ENCODE data around the gene FOXP1. TPM values are rescaled to one million over a fixed set of nuclear protein-coding genes. Genes with fewer than 3 reads are reported as not detected.

Gene FOXP1
- total and polyA plus RNA-seq, 2 donors (not counting 1 experiment from before 2014, with no cell fraction given): 70.3 to 101 TPM

- Histone ChIP-seq H3K9me3 (ENCODE audit: control insufficient read depth, insufficient read depth, low read depth, low read length) (no peaks in the 10 kb centered on the region), H2AFZ (ENCODE audit: low read length) (no peak overlapping the region), H3K27me3 (ENCODE audit: control insufficient read depth, insufficient read depth, low read length) (no peaks in the 10 kb centered on the region), H3K4me2 (ENCODE audit: extremely low read depth, insufficient read depth, low read length) (no peak overlapping the region), H3K9ac (ENCODE audit: insufficient read depth, low read length) (no peak overlapping the region), H3K27ac (ENCODE audit: insufficient read depth, low read length) (no peak overlapping the region), H3K4me3 (replicated peaks in 1 of 4; ENCODE audit: control extremely low read depth in 1 of 4, insufficient read depth in 1 of 4, low read depth in 3 of 4, low read length in 4 of 4) (no peak overlapping the region), H3K79me2 (ENCODE audit: control insufficient read depth, insufficient read depth, low read length) (no peaks in the 10 kb centered on the region), H4K20me1 (ENCODE audit: control insufficient read depth, extremely low read depth, insufficient read depth, low read length) (no peaks in the 10 kb centered on the region), H3K36me3 (ENCODE audit: control insufficient read depth, insufficient read depth, low read length) (no peaks in the 10 kb centered on the region), H3K4me1 (ENCODE audit: control insufficient read depth, extremely low read depth, insufficient read depth, low read length) (peaks cover 5% of the 10 kb centered on the region)
- TF ChIP-seq EZH2 (IDR thresholded peaks at IDR 0.05; ENCODE audit: low read length, missing control alignments) (no peak), CTCF (conservative IDR thresholded peaks at IDR 0.05 in 1 of 2, IDR thresholded peaks at IDR 0.05 in 1 of 2; ENCODE audit: low read depth in 1 of 2, low read length in 2 of 2) (no peak)
- DNase-seq (ENCODE audit: low read depth in 2 of 2): no peak
Measured at GRCh38 chr3:71255498-71255897, 328.0 kb downstream of the FOXP1 start.

- TF ChIP-seq EZH2 (IDR thresholded peaks at IDR 0.05; ENCODE audit: low read length, missing control alignments) (no peak), CTCF (conservative IDR thresholded peaks at IDR 0.05 in 1 of 2, IDR thresholded peaks at IDR 0.05 in 1 of 2; ENCODE audit: low read depth in 1 of 2, low read length in 2 of 2) (no peak)
- peak; percentile 60 to 69 for DNase-seq (ENCODE audit: low read depth in 2 of 2)
- H3K27me3 ChIP-seq (ENCODE audit: control insufficient read depth, insufficient read depth, low read length): no peaks in the 10 kb centered on the region
- H3K4me2 ChIP-seq (ENCODE audit: extremely low read depth, insufficient read depth, low read length): no peak overlapping the region
- H3K9ac ChIP-seq (ENCODE audit: insufficient read depth, low read length): no peak overlapping the region
- H3K36me3 ChIP-seq (ENCODE audit: control insufficient read depth, insufficient read depth, low read length): no peaks in the 10 kb centered on the region
- no peak overlapping the region for H3K27ac ChIP-seq (ENCODE audit: insufficient read depth, low read length)
- no peaks in the 10 kb centered on the region for H4K20me1 ChIP-seq (ENCODE audit: control insufficient read depth, extremely low read depth, insufficient read depth, low read length)
- no peaks in the 10 kb centered on the region for H3K9me3 ChIP-seq (ENCODE audit: control insufficient read depth, insufficient read depth, low read depth, low read length)
- H3K4me3 ChIP-seq (replicated peaks in 1 of 4; ENCODE audit: control extremely low read depth in 1 of 4, insufficient read depth in 1 of 4, low read depth in 3 of 4, low read length in 4 of 4): no peak overlapping the region
- peaks cover 5% of the 10 kb centered on the region for H3K4me1 ChIP-seq (ENCODE audit: control insufficient read depth, extremely low read depth, insufficient read depth, low read length)
- no peak overlapping the region for H2AFZ ChIP-seq (ENCODE audit: low read length)
- no peaks in the 10 kb centered on the region for H3K79me2 ChIP-seq (ENCODE audit: control insufficient read depth, insufficient read depth, low read length)
Measured at GRCh38 chr3:71254281-71255057, 329.1 kb downstream of the FOXP1 start.

GRCh38 chr3:71253169-71253568 is 330.4 kb downstream of the FOXP1 start:
- Histone ChIP-seq H3K4me3 (replicated peaks in 1 of 4; ENCODE audit: control extremely low read depth in 1 of 4, insufficient read depth in 1 of 4, low read depth in 3 of 4, low read length in 4 of 4) (no peak overlapping the region), H3K27ac (ENCODE audit: insufficient read depth, low read length) (no peak overlapping the region), H3K4me1 (ENCODE audit: control insufficient read depth, extremely low read depth, insufficient read depth, low read length) (peaks cover 5% of the 10 kb centered on the region), H3K4me2 (ENCODE audit: extremely low read depth, insufficient read depth, low read length) (no peak overlapping the region), H2AFZ (ENCODE audit: low read length) (no peak overlapping the region), H3K9ac (ENCODE audit: insufficient read depth, low read length) (no peak overlapping the region), H4K20me1 (ENCODE audit: control insufficient read depth, extremely low read depth, insufficient read depth, low read length) (no peaks in the 10 kb centered on the region), H3K79me2 (ENCODE audit: control insufficient read depth, insufficient read depth, low read length) (no peaks in the 10 kb centered on the region), H3K9me3 (ENCODE audit: control insufficient read depth, insufficient read depth, low read depth, low read length) (no peaks in the 10 kb centered on the region), H3K36me3 (ENCODE audit: control insufficient read depth, insufficient read depth, low read length) (no peaks in the 10 kb centered on the region), H3K27me3 (ENCODE audit: control insufficient read depth, insufficient read depth, low read length) (no peaks in the 10 kb centered on the region)
- no peak for TF ChIP-seq CTCF (conservative IDR thresholded peaks at IDR 0.05 in 1 of 2, IDR thresholded peaks at IDR 0.05 in 1 of 2; ENCODE audit: low read depth in 1 of 2, low read length in 2 of 2)
- no peak for TF ChIP-seq EZH2 (IDR thresholded peaks at IDR 0.05; ENCODE audit: low read length, missing control alignments)
- DNase-seq (ENCODE audit: low read depth in 2 of 2): no peak

Data from fibroblast of lung (primary cell).